ENCODE measurements around the gene CCSER1. TPM values are rescaled to one million over a fixed set of nuclear protein-coding genes. Genes with fewer than 3 reads are reported as not detected.

Gene CCSER1
- polyA plus RNA-seq, 3 donors from 2014 or later: 0.13 to 0.99 (median 0.90) TPM

- H3K9me3 Mint-ChIP-seq: peaks cover 0 to 7% (median 2%) of the 10 kb centered on the region in 6 donors
- no peak overlapping the region for H3K27ac Mint-ChIP-seq
- no peak for DNase-seq
- peaks cover 0 to 4% (median 0%) of the 10 kb centered on the region in 3 donors for H3K27me3 Mint-ChIP-seq (ENCODE audit: low read depth in 3 of 3)
- no peaks in the 10 kb centered on the region for H3K36me3 Mint-ChIP-seq
- H3K4me1 Mint-ChIP-seq: no peaks in the 10 kb centered on the region
- no peak overlapping the region for H3K4me3 Mint-ChIP-seq
Measured at GRCh38 chr4:90187148-90187884, 60.1 kb downstream of the CCSER1 start.

- DNase-seq: no peak
- Mint-ChIP-seq H3K4me1 (no peaks in the 10 kb centered on the region), H3K27me3 (ENCODE audit: low read depth in 3 of 3) (peaks cover 0 to 4% (median 0%) of the 10 kb centered on the region in 3 donors), H3K36me3 (no peaks in the 10 kb centered on the region), H3K9me3 (peaks cover 0 to 7% (median 2%) of the 10 kb centered on the region in 6 donors), H3K27ac (no peak overlapping the region), H3K4me3 (no peak overlapping the region)
Measured at GRCh38 chr4:90189178-90189577, 62.0 kb downstream of the CCSER1 start.

GRCh38 chr4:90189946-90190345 is 62.8 kb downstream of the CCSER1 start:
- Mint-ChIP-seq H3K27me3 (ENCODE audit: low read depth in 3 of 3) (peaks cover 0 to 5% (median 0%) of the 10 kb centered on the region in 3 donors), H3K27ac (no peak overlapping the region), H3K4me3 (no peak overlapping the region), H3K36me3 (no peaks in the 10 kb centered on the region), H3K4me1 (no peaks in the 10 kb centered on the region), H3K9me3 (peaks cover 0 to 7% (median 2%) of the 10 kb centered on the region in 6 donors)
- no peak for DNase-seq

GRCh38 chr4:90190525-90190924 is 63.3 kb downstream of the CCSER1 start:
- H3K27me3 Mint-ChIP-seq (ENCODE audit: low read depth in 3 of 3): peaks cover 0 to 5% (median 0%) of the 10 kb centered on the region in 3 donors
- no peak for DNase-seq
- H3K4me1 Mint-ChIP-seq: no peaks in the 10 kb centered on the region
- no peak overlapping the region for H3K4me3 Mint-ChIP-seq
- H3K36me3 Mint-ChIP-seq: no peaks in the 10 kb centered on the region
- H3K9me3 Mint-ChIP-seq: peaks cover 0 to 8% (median 2%) of the 10 kb centered on the region in 6 donors
- H3K27ac Mint-ChIP-seq: no peak overlapping the region

DNA sequence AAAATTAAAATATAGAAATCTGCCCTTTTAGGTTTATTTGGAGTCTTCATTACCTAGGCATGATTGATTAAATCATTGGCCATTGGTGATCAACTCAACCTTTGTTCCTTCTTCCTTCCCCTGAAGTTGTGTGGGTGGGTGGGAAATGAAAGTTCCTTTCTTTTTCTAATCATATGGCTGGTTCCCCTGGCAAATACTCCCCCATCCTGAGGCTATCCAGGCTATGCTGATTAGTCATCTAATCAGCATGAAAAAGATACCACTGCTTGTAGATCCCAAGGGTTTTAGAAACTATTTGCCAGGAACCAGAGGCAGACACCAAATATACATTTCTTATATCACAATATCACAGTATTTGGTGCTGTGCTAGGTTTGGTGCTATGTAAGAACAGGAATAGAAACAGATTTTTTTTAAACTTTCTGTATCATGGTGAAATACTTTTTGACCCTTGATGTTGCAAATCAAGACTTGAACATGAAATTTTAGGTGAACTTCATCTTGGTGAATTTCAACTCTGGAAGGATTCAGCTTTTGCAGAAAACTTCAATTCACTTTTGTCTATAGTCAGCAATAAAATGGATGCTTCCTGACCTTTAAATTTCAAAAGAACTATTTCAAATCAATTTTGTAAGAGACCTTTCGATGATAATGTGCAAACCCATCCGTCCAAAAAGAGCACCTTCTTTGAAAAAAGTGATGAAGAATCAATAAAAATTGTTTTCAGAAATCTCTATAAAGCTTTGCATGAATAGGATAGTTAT is 71.1 kb downstream of the CCSER1 start:
- Mint-ChIP-seq H3K27me3 (ENCODE audit: low read depth in 3 of 3) (peaks cover 0 to 1% (median 0%) of the 10 kb centered on the region in 3 donors), H3K36me3 (peaks cover 0 to 4% (median 0%) of the 10 kb centered on the region in 3 donors), H3K27ac (no peak overlapping the region), H3K4me1 (no peaks in the 10 kb centered on the region), H3K4me3 (no peak overlapping the region), H3K9me3 (peaks cover 0 to 4% (median 2%) of the 10 kb centered on the region in 6 donors)
- no peak for DNase-seq

- H3K27me3 Mint-ChIP-seq (ENCODE audit: low read depth in 3 of 3): peaks cover 0 to 1% (median 0%) of the 10 kb centered on the region in 3 donors
- no peak overlapping the region for H3K27ac Mint-ChIP-seq
- H3K36me3 Mint-ChIP-seq: no peaks in the 10 kb centered on the region
- H3K9me3 Mint-ChIP-seq: peaks cover 4 to 36% (median 17%) of the 10 kb centered on the region in 6 donors
- DNase-seq: no peak
- H3K4me1 Mint-ChIP-seq: no peaks in the 10 kb centered on the region
- no peak overlapping the region for H3K4me3 Mint-ChIP-seq
Measured at GRCh38 chr4:90207887-90208454, 80.8 kb downstream of the CCSER1 start.

DNA sequence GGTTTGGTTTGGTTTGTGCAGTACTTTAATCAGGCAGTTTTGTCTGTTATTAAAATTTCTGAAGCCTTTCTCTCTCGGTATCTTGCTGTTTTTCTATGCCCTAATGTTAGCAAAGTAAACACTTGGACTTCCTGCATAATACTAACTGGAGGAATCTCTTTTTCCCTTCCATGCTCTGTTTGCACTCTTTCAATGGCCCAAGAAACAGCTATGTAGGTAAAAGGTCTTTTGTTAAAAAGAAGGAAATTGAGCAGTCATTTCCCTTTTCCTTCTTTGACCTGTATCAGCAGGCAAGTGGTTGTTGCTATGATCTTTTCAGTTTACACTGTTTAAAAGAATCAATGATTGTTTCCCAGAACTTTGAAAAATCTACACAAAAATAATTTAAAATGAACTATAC is 82.7 kb downstream of the CCSER1 start:
- Mint-ChIP-seq H3K27ac (no peak overlapping the region), H3K9me3 (peaks cover 4 to 22% (median 10%) of the 10 kb centered on the region in 6 donors), H3K4me3 (no peak overlapping the region), H3K27me3 (ENCODE audit: low read depth in 3 of 3) (peaks cover 0 to 1% (median 0%) of the 10 kb centered on the region in 3 donors), H3K36me3 (no peaks in the 10 kb centered on the region), H3K4me1 (no peaks in the 10 kb centered on the region)
- no peak for DNase-seq

GRCh38 chr4:90211174-90211573 is 84.0 kb downstream of the CCSER1 start:
- Mint-ChIP-seq H3K36me3 (no peaks in the 10 kb centered on the region), H3K4me3 (no peak overlapping the region)

GRCh38 chr4:90215286-90215685 is 88.1 kb downstream of the CCSER1 start:
- H3K9me3 Mint-ChIP-seq: peaks cover 0 to 4% (median under 1%) of the 10 kb centered on the region in 6 donors
- H3K27me3 Mint-ChIP-seq (ENCODE audit: low read depth in 3 of 3): peaks cover 0 to 2% (median 0%) of the 10 kb centered on the region in 3 donors
- H3K4me1 Mint-ChIP-seq: no peaks in the 10 kb centered on the region
- no peak overlapping the region for H3K4me3 Mint-ChIP-seq
- H3K27ac Mint-ChIP-seq: no peak overlapping the region
- no peaks in the 10 kb centered on the region for H3K36me3 Mint-ChIP-seq
- no peak for DNase-seq

More at GRCh38 chr4:90211174-90211573, 84.0 kb downstream of the CCSER1 start:
- Mint-ChIP-seq H3K27me3 (ENCODE audit: low read depth in 3 of 3) (peaks cover 0 to 1% (median 0%) of the 10 kb centered on the region in 3 donors), H3K9me3 (peaks cover 0 to 12% (median 5%) of the 10 kb centered on the region in 6 donors), H3K4me1 (no peaks in the 10 kb centered on the region), H3K27ac (no peak overlapping the region)
- DNase-seq: no peak

DNA sequence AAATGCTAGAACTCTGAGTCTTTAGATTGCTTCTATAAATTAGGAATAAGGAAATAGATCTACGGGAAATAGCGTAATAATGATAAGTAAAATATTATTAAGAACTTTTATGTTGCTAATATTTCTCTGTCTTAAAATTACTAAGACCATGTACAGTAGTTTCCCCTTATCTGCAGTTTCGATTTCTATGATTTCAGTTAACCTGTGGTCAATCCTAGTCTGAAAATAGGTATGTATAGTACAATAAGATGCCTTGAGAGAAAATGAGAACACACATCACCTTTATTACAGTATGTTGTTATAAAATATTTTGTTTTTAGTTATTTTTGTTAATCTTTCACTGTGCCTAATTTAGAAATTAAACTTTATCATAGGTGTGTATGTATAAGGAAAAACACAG is 92.6 kb downstream of the CCSER1 start:
- H3K27ac Mint-ChIP-seq: no peak overlapping the region
- H3K4me3 Mint-ChIP-seq: no peak overlapping the region
- H3K27me3 Mint-ChIP-seq (ENCODE audit: low read depth in 3 of 3): peaks cover 0 to 2% (median 0%) of the 10 kb centered on the region in 3 donors
- no peaks in the 10 kb centered on the region for H3K4me1 Mint-ChIP-seq
- H3K36me3 Mint-ChIP-seq: no peaks in the 10 kb centered on the region
- no peak for DNase-seq
- H3K9me3 Mint-ChIP-seq: peaks cover 0 to 8% (median under 1%) of the 10 kb centered on the region in 6 donors

DNA sequence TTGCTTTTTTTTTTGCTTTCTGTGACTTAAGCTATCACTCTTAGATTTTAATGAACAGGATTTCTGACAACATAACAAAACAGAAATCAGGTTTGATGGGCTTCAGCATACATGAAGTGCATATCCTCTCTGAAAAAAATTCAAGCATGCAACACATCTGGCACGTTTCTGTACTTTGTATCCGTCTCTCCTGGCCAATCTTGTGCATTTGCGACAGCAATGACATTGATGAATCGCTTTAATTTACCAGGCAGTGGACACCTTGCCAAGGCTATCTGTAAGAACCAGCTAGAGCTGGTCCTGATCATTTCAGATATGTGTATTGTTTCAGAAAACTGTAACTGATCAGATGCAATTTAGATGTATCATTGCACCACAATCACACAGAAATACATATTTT is 93.3 kb downstream of the CCSER1 start:
- Mint-ChIP-seq H3K4me1 (no peaks in the 10 kb centered on the region), H3K27me3 (ENCODE audit: low read depth in 3 of 3) (peaks cover 0 to 3% (median 0%) of the 10 kb centered on the region in 3 donors), H3K9me3 (peaks cover 0 to 8% (median under 1%) of the 10 kb centered on the region in 6 donors), H3K36me3 (no peaks in the 10 kb centered on the region), H3K27ac (no peak overlapping the region), H3K4me3 (no peak overlapping the region)
- DNase-seq: no peak

DNA sequence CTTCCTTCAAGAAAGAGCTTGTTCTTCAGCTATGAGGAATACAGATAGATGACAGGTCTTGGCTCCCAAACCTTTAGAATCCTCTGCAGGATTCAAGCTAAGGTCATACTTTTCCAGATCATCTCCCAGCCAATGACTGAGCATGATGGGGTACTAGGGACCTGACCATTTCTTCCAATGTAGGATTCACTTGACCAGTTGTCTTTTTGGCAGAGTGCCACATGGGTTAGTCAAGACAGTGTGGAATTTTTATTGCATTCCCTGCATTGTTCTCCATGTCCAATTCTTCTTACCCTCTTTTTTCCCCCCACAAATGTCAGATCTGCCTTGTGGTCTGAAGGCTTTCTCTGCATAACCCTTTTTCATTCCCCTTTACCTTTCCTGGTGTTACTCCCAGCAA is 99.5 kb downstream of the CCSER1 start:
- no peak for DNase-seq
- peaks cover 4 to 24% (median 15%) of the 10 kb centered on the region in 6 donors for H3K9me3 Mint-ChIP-seq
- H3K4me3 Mint-ChIP-seq: no peak overlapping the region
- H3K27ac Mint-ChIP-seq: no peak overlapping the region
- H3K4me1 Mint-ChIP-seq: no peaks in the 10 kb centered on the region
- no peaks in the 10 kb centered on the region for H3K36me3 Mint-ChIP-seq
- H3K27me3 Mint-ChIP-seq (ENCODE audit: low read depth in 3 of 3): peaks cover 0 to 2% (median 1%) of the 10 kb centered on the region in 3 donors

DNA sequence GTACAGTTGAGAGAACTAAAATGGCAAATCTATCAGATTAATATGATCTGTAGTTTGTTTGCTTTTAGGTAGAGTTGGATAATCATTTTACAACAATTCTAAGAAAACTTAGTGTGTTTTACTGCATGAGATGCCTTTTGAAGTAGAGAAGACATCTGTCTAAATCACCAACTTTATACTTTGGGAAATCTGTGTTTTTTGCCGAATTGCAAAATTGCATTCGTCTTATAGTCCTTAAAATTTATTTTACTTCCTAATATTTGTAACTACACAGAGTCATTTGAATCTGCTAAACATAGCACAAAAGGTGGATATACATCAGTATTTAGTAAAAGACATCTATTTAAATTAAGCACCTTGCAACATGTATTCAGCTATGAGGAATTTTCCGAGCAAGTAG is 100.0 kb downstream of the CCSER1 start:
- no peaks in the 10 kb centered on the region for H3K4me1 Mint-ChIP-seq
- H3K4me3 Mint-ChIP-seq: no peak overlapping the region
- no peak for DNase-seq
- peaks cover 6 to 24% (median 16%) of the 10 kb centered on the region in 6 donors for H3K9me3 Mint-ChIP-seq
- H3K27me3 Mint-ChIP-seq (ENCODE audit: low read depth in 3 of 3): peaks cover 0 to 2% (median 1%) of the 10 kb centered on the region in 3 donors
- no peak overlapping the region for H3K27ac Mint-ChIP-seq
- H3K36me3 Mint-ChIP-seq: no peaks in the 10 kb centered on the region

Data from immature natural killer cell (primary cell).